GM18873 (cell line): Measurements from ENCODE around the gene SIGLEC5.

Experiments
- ATAC-seq: cut with Tn5 transposase; IDR thresholded peaks from one replicate; pipeline ENCODE4 v1.9.1; 2021; ENCODE audit warnings: mild to moderate bottlenecking, moderate library complexity, moderate number of reproducible peaks; ENCODE audit not compliant: unreplicated experiment, low FRiP score

Gene SIGLEC5

DNA sequence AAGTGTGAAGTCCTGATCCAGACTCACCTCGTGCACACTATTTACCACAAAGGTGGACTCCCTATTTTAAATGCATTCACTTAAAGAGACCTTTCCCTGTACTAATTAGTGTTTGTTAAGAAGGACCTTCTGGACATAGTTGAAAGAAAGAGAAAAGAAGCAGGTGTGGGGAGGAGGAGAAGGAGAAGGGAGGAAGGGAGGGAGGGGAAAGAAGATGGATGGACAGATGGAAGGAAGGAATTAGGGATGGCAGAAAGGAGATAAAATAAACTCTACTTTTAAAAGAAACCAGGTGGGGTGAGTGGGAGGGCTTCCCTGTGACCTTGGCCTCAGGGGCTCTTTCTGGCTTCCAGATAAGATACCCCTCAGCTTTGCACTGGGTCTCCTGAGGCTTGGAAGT lies 37.7 kb downstream of the SIGLEC5 start:
- no peak for ATAC-seq

DNA sequence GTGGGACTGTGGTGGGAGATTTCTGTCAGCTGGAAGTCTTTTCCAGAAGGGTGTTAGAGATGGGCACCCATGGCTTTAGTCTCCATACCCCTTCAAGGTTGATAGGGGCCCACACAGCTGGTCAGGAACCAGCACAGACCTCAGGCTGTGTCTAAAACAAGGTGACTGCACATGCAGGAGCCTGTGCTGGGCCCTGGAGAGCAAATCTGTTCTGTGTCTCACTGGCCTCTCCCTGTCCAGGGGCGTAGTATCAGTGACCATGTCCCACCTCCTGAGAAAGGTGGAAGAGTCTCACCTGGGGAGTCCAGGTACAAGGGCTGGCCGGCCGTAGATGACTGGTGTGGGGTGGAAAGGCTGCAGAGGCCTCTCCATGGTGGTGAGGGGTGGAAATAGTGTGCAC lies 39.8 kb downstream of the SIGLEC5 start:
- ATAC-seq = no peak

GRCh38 chr19:51589511-51589910 lies 40.7 kb downstream of the SIGLEC5 start:
- ATAC-seq = no peak

- ATAC-seq = no peak
Observed at GRCh38 chr19:51587264-51588191, 42.7 kb downstream of the SIGLEC5 start.

DNA sequence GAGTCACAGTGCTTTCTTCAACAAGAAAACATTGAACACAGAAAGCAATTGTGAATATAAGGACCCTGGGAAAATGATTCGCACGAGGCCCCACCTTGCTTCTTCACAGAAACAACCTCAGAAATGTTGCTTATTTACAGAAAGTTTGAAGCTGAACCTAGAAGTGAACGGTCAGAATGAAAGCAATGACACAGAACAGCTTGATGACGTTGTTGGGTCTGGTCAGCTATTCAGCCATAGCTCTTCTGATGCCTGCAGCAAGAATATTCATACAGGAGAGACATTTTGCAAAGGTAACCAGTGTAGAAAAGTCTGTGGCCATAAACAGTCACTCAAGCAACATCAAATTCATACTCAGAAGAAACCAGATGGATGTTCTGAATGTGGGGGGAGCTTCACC lies 43.4 kb downstream of the SIGLEC5 start:
- ATAC-seq = no peak

- ATAC-seq = no peak
Observed at GRCh38 chr19:51586103-51586728, 44.0 kb downstream of the SIGLEC5 start.

DNA sequence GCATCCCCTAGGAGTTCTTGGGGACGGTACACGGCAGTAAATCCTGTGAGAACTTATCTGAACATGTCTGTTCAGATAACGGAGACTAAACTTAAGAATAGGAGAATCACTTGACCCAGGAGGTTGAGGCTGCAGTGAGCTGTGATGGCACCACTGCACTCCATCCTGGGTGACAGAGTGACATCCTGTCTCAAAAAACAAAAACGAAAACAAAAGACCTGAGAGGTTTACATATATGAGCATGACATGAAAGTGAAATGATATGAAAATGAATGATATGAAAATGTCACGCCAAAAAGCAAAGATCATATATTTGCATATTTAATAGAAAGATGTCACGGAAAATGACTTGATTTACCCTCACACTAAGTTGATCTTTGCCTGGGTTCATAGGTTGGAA lies 53.4 kb downstream of the SIGLEC5 start:
- no peak for ATAC-seq

DNA sequence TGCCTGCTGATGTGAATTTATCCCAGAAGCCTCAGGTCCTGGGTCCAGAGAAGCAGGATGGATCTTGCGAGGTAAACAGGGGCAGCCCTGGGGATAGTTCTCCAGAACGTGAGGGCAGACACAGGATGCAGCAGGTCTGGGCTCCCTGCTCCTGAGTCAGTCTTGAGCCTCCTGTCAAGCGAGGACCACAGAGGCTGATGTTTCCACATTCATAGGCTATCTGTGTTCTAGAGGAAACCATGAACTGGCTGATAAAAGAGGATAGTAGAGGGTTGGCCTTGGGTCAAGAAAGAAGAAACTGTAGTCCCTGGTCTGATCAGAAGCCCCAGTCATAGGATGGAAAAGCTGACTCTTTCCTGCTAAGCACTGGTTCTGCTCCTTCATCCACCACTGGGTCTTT lies 56.9 kb downstream of the SIGLEC5 start:
- no peak for ATAC-seq

DNA sequence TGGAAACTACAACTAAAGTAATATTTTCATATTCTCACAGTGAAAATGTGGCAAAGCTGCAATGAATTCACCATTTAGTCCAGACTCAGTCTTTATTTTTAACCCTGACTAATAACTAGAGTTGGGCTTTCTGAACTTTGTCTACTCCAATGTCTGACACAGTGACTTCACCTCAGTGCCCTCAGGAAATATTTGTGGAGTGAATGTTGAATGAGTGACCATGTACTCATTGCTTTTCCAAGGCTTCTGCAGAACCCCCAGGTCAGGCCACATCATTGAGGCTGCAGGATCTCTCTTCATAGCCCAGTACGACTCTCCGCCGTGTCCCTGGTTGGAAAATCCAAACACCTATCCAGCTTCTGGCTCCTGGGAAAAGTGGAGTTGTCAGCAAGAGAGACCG lies 57.3 kb downstream of the SIGLEC5 start:
- no peak for ATAC-seq

DNA sequence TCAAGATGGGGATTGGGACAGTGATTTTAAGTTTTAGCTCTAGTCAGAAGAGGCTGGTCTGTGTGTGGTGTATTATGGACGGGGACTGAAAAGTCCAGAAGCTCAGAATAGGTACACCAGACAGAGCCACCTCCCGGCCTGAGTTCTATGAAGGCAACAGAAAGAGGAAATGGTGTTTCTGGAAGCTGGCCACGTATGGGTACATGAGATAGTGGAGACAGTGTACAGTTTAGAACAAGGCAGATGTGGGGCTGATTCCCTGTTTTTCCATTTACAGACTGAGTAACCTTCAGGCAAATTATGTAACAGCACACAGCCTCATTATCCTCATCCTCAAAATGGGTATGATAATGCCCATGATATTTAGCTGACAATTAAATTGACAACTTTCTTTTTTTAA lies 57.8 kb downstream of the SIGLEC5 start:
- no peak for ATAC-seq

GRCh38 chr19:51571599-51571998 lies 58.6 kb downstream of the SIGLEC5 start:
- ATAC-seq = no peak

DNA sequence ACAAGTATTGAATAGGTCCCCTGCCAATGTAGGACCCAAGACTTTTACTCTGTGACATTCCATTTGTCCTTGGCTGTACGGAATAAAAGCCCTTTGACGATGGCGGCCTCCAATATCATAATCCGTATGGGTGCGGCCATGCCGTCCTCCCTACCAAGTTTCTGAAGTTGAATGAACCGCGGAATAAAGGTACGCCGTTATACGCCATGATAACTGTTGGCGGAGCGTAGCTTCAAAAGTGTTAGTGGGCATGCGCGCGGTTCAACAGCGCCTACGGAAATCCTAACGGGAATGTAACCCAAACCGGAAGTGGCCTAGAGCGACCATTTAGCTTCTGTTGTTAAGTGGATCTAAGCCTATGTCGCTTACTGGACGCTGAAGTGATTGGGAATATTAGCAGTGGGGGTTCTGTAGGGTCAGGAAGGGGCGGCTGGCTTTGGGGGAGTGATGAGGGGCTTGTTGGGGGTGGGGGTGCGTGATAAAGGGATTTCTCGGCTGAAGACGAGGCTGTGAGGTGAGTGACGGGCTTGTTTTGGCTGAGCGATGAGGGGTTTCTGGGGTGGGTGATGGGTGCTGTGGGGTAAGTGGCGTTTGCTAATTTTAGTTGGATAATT lies 59.1 kb downstream of the SIGLEC5 start, which contains the start of gene ZNF175:
ZNF175 (plus strand) TSS at position 322 of the 614 bp plus-strand sequence. CDS start 2,047 bp downstream, outside the sequence.
- peak; percentile 82 for ATAC-seq

DNA sequence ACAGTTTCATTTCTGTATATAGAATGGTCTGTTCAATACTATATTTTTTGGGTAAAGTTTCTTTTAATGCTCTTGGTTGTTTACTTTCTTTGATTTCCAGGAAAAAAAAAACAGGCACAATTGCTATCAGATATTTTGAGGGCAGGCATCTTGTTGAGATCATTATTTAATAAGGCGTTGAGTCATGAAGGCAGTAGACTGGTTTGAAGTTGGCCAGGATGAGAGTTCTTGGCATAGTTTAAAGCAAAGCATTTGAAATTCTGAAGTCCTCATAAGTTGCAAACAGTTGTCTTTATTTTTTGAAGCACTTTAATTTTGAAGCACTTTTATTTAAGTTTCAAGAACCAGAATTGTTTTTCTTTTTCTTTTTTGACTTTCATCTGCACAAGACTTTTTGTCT lies 61.7 kb downstream of the SIGLEC5 start:
- ATAC-seq = no peak

DNA sequence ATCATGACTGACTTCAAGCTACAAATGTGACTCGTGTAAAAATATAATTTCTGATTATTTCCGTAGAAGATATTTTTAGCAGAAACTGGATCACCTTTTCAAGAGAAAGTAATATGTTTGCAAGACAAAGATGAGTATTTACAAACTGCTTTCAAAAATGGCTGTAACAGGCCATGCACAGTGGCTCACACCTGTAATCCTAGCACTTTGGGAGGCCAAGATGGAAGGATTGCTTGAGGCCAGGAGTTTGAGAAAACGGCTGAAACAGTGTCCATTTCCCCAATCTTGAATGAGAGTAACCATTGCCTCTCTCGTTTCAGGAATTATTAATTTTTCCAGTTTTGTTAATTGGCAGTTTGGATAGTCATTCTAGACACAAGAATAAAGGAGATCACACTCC lies 62.6 kb downstream of the SIGLEC5 start:
- no peak for ATAC-seq

- no peak for ATAC-seq
Observed at GRCh38 chr19:51566489-51567100, 63.6 kb downstream of the SIGLEC5 start.

DNA sequence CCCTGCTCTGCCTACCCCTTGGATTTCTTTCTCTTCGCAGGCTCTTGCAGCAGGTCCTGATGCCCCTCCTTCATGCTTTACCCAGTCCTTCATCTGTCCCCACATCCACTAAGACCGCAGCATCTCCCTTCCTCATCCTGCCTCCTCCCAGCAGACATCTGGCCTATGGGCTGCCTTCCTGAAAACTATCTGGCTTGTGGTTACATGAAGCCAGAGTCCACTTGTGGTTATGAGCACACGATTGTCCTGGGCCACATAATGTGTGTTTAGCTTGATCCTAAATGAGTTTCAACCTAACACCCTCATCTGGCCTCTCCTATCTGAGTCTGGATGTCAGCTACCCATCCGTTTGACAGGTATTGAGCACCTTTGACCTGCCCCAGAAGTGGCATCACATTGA lies 64.6 kb downstream of the SIGLEC5 start:
- no peak for ATAC-seq

DNA sequence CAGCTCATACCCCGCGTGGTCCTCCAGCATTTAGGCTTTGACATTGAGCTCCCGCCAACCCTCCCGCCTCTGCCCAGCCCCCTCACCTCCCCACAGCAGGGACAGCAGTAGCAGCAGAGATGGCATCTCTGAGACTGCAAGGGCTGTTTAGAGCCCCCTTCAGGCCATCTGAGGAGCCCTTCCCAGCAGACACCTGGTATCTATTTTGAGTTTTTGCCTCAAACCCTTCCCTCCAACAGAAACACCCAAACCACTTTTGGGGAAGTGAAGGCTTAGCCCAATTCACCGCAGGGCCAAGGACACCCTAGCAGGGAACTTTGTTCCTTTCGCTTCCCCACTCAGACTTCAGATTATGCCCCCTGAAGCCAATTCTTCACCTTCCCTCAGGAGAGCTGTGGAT lies 65.4 kb downstream of the SIGLEC5 start:
- no peak for ATAC-seq
